Lower lobe of right lung (tissue), 2 donors: ENCODE measurements around the gene SEMA4B. TPM values are rescaled to one million over a fixed set of nuclear protein-coding genes. Genes with fewer than 3 reads are reported as not detected.
A peak's percentile ranks its signal among the peaks of the same experiment; 100 is the strongest.

Source experiments
- ATAC-seq, 2 donors: fragments of 200-7000 bp; cut with Tn5 transposase; one replicate each; pipeline ENCODE4 v1.9.1; 2020 to 2022; ENCODE audit warnings: mild to moderate bottlenecking in 2 of 2, moderate library complexity in 2 of 2
- DNase-seq: peaks from one replicate; pipeline ENCODE4 v3.0.0-alpha.2; 2020
- H3K27ac ChIP-seq: fragments of 200-600 bp; one replicate; pipeline ENCODE4 v1.8.0; 2022
- H3K27me3 ChIP-seq: fragments of 200-600 bp; one replicate; pipeline ENCODE4 v1.8.0; 2022; ENCODE audit warnings: low read depth
- H3K36me3 ChIP-seq: fragments of 200-600 bp; one replicate; pipeline ENCODE4 v1.8.0; 2022; ENCODE audit warnings: mild to moderate bottlenecking
- H3K4me1 ChIP-seq: fragments of 200-600 bp; one replicate; pipeline ENCODE4 v1.8.0; 2022
- H3K4me3 ChIP-seq: fragments of 200-600 bp; one replicate; pipeline ENCODE4 v1.8.0; 2022; ENCODE audit warnings: mild to moderate bottlenecking
- H3K9me3 ChIP-seq: fragments of 200-600 bp; one replicate; pipeline ENCODE4 v1.8.0; 2022
- intact Hi-C: fragments of 100-400 bp; cut with DNase I; formaldehyde crosslinking; loops from one replicate; pipeline ENCODE4 v1.11.0; 2022
- total RNA-seq: library from RNA; stranded (reverse); fragmentation: NEBNext Ultra II Directional; extraction: Animal tissue kit (Norgen Biotek cat#: 25700); gene quantifications from one replicate; pipeline ENCODE4 v1.2.1, GENCODE V29; 2021
- TF ChIP-seq, protein P1 (sequence below): fragments of 200-600 bp; IDR thresholded peaks from one replicate; pipeline ENCODE4 v1.8.0; 2022; ENCODE audit warnings: antibody characterized with exemption, mild to moderate bottlenecking
- donor health status: DM: no; HTN: yes; CAD: no; lungs with severe emphysema.

SEMA4B gene
- total RNA-seq, 1 donor from 2014 or later, result 48.1 TPM

- intact Hi-C loops, result no loop called here
- Histone ChIP-seq H3K27ac (no peak overlapping the region), H3K4me3 (no peak overlapping the region), H3K9me3 (no peaks in the 10 kb centered on the region), H3K4me1 (peaks cover 30% of the 10 kb centered on the region), H3K27me3 (no peaks in the 10 kb centered on the region), H3K36me3 (peaks cover 16% of the 10 kb centered on the region)
- DNase-seq, result no peak
- no peak for ATAC-seq
- TF ChIP-seq, protein P1, sequence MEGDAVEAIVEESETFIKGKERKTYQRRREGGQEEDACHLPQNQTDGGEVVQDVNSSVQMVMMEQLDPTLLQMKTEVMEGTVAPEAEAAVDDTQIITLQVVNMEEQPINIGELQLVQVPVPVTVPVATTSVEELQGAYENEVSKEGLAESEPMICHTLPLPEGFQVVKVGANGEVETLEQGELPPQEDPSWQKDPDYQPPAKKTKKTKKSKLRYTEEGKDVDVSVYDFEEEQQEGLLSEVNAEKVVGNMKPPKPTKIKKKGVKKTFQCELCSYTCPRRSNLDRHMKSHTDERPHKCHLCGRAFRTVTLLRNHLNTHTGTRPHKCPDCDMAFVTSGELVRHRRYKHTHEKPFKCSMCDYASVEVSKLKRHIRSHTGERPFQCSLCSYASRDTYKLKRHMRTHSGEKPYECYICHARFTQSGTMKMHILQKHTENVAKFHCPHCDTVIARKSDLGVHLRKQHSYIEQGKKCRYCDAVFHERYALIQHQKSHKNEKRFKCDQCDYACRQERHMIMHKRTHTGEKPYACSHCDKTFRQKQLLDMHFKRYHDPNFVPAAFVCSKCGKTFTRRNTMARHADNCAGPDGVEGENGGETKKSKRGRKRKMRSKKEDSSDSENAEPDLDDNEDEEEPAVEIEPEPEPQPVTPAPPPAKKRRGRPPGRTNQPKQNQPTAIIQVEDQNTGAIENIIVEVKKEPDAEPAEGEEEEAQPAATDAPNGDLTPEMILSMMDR, result no peak
Observed at GRCh38 chr15:90205886-90206285, 4.8 kb downstream of the SEMA4B start.

- Histone ChIP-seq H3K9me3 (no peaks in the 10 kb centered on the region), H3K4me1 (peaks cover 35% of the 10 kb centered on the region), H3K36me3 (peaks cover 16% of the 10 kb centered on the region), H3K4me3 (no peak overlapping the region), H3K27ac (no peak overlapping the region), H3K27me3 (no peaks in the 10 kb centered on the region)
- DNase-seq (no peak), ATAC-seq (no peak)
- TF ChIP-seq, protein P1, result no peak
- intact Hi-C loops, result no loop called here
Observed at GRCh38 chr15:90207252-90207651, 6.1 kb downstream of the SEMA4B start.

DNA sequence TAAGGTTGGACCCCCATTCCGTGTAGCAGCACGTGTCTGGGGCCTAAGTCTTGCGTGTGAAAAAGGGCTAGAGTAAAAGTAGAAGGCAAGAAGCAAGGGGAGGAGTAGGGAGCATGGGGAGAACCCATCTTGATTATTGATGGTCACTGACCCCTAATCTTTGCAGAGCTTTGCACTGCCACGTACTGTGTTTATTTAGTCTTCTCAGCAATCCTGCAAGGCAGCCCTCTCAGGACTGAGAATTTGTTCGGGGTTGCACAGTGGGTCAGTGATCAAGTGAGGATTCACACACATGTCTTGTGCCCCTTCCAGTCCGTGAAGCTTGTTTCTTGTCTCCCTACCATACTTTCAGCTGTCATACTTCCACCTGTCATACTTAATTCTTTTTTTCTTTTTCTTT is 7.2 kb downstream of the SEMA4B start:
- Histone ChIP-seq H3K27ac (no peak overlapping the region), H3K4me3 (no peak overlapping the region), H3K9me3 (no peaks in the 10 kb centered on the region), H3K36me3 (peaks cover 16% of the 10 kb centered on the region), H3K27me3 (no peaks in the 10 kb centered on the region), H3K4me1 (peaks cover 36% of the 10 kb centered on the region)
- ATAC-seq (no peak), DNase-seq (no peak)
- TF ChIP-seq, protein P1, result no peak
- intact Hi-C loops, result no loop called here

GRCh38 chr15:90209591-90209990 is 8.5 kb downstream of the SEMA4B start:
- no peak for DNase-seq

GRCh38 chr15:90210593-90210992 is 9.5 kb downstream of the SEMA4B start:
- Histone ChIP-seq H3K4me3 (no peak overlapping the region), H3K4me1 (peaks cover 48% of the 10 kb centered on the region), H3K27ac (no peak overlapping the region), H3K27me3 (no peaks in the 10 kb centered on the region), H3K36me3 (peaks cover 25% of the 10 kb centered on the region), H3K9me3 (no peaks in the 10 kb centered on the region)
- DNase-seq (no peak), ATAC-seq (no peak)
- TF ChIP-seq, protein P1, result no peak
- intact Hi-C loops, result no loop called here

More at GRCh38 chr15:90209591-90209990, 8.5 kb downstream of the SEMA4B start:
- intact Hi-C loops, result no loop called here
- no peaks in the 10 kb centered on the region for H3K9me3 ChIP-seq
- H3K27me3 ChIP-seq, result no peaks in the 10 kb centered on the region
- peaks cover 45% of the 10 kb centered on the region for H3K4me1 ChIP-seq
- H3K4me3 ChIP-seq, result no peak overlapping the region
- no peak for ATAC-seq
- H3K36me3 ChIP-seq, result peaks cover 16% of the 10 kb centered on the region
- no peak overlapping the region for H3K27ac ChIP-seq
- TF ChIP-seq, protein P1, result no peak

DNA sequence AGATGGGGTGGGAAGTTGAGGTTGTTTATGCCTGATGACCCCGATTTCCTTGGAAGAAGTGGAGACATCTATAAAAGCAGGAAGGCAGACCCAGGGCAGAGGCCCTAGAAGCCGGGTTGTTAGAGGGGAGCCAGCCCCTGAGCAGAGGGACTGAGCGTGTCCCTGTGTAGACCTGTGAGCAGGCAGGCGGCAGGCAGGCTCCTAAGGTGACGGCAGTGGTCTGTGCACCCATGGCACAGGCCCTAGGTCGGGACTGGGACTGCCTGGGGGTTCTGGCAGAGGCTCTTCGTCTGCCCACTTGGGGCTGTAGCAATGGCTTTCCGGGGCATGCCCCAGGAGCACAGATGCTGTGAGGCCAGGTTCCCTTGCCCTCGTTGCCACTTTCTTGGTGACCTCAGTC is 9.9 kb downstream of the SEMA4B start:
- no peaks in the 10 kb centered on the region for H3K27me3 ChIP-seq
- H3K4me3 ChIP-seq, result no peak overlapping the region
- no peaks in the 10 kb centered on the region for H3K9me3 ChIP-seq
- TF ChIP-seq, protein P1, result no peak
- intact Hi-C loops, result no loop called here
- H3K4me1 ChIP-seq, result peaks cover 48% of the 10 kb centered on the region
- DNase-seq (no peak), ATAC-seq (no peak)
- H3K36me3 ChIP-seq, result peaks cover 23% of the 10 kb centered on the region
- peak overlapping the region; percentile 36 for H3K27ac ChIP-seq
